Ovary (tissue), 9 donors: Measurements from ENCODE around the gene SH3RF3. TPM values are rescaled to one million over a fixed set of nuclear protein-coding genes. Genes with fewer than 3 reads are reported as not detected.

Experiments used
- DNase-seq, 5 donors: peaks; one replicate each; pipeline ENCODE4 v3.0.0-alpha.2; 2019 to 2020
- H3K27ac ChIP-seq, 2 donors: fragments of 200-600 bp; one replicate each; pipeline versions ENCODE4 v1.5.1 to v1.8.0; 2019 to 2022
- H3K27me3 ChIP-seq: fragments of 200-600 bp; one replicate; pipeline ENCODE4 v1.8.0; 2022
- H3K36me3 ChIP-seq: fragments of 200-600 bp; sonication (generic); one replicate; pipeline ENCODE4 v1.5.1; 2019
- H3K4me1 ChIP-seq: one replicate; pipeline ENCODE4 v1.8.1; 2013; ENCODE audit warnings: mild to moderate bottlenecking, moderate library complexity; ENCODE audit not compliant: insufficient read depth
- H3K4me3 ChIP-seq: fragments of 200-600 bp; sonication (generic); one replicate; pipeline ENCODE4 v1.5.1; 2017
- H3K9me3 ChIP-seq, 2 donors: fragments of 200-600 bp in 1 of 2; sonication (generic) in 1 of 2; one replicate each; pipeline versions ENCODE4 v1.5.1 to v1.8.1; 2013 to 2019; ENCODE audit warnings: mild to moderate bottlenecking in 1 of 2, moderate library complexity in 1 of 2
- CTCF ChIP-seq, 3 donors: fragments of 450-650 bp in 2 of 3; fragments of 200-600 bp in 1 of 3; IDR thresholded peaks; one replicate each; pipeline versions ENCODE4 v1.5.1 to v1.8.0; 2016 to 2022; ENCODE audit warnings: antibody characterized with exemption in 3 of 3, mild to moderate bottlenecking in 1 of 3
- EP300 ChIP-seq: sonication (generic); formaldehyde crosslinking; IDR thresholded peaks from one replicate; pipeline ENCODE4 v1.6.1; 2017; ENCODE audit warnings: antibody characterized with exemption
- POLR2A ChIP-seq: fragments of 450-650 bp; IDR thresholded peaks from one replicate; pipeline ENCODE4 v1.6.1; 2017; ENCODE audit warnings: antibody characterized with exemption, mild to moderate bottlenecking, moderate library complexity
- WGBS, 3 donors: extraction: QIAGEN DNeasy Blood & Tissue Kit in 1 of 3; methylation state at CpG; one replicate each; pipeline versions ENCODE4 v1.1.5 to v1.1.7; 2013 to 2017; 5-methylcytosine and 5-hydroxymethylcytosine counted together
- intact Hi-C, 4 donors: fragments of 100-400 bp; cut with DNase I; formaldehyde crosslinking; loops; one replicate each; pipeline versions ENCODE4 v1.11.0 to v1.15.1; 2022 to 2023
- polyA plus RNA-seq, 2 donors: library from polyadenylated mRNA; stranded (reverse); fragments of 200-250 nt in 1 of 2; fragments of 350-450 nt in 1 of 2; fragmentation: Illumina TruSeq in 1 of 2; extraction: RNeasy Lipid Tissue Mini Kit (QIAGEN cat#74804) in 1 of 2; gene quantifications; one replicate each; pipeline ENCODE4 v1.2.3, GENCODE V29; 2013 to 2014
- total RNA-seq, 7 donors: library from RNA; depleted of rRNA in 2 of 7; stranded (reverse); fragments of >200 nt in 2 of 7; fragmentation: NEBNext Ultra II Directional in 3 of 7; extraction: Animal tissue kit (Norgen Biotek cat#: 25700) in 3 of 7; gene quantifications; one replicate each; pipeline versions ENCODE4 v1.1.0 to v1.2.4, GENCODE V29; 2016 to 2023
- donor health status: DM: no; HTN: no; CAD: no; lungs with moderate emphysema.
- donor health status: DM: no; HTN: no; CAD: no.
- donor health status: Bipolar disorder and iron deficiency.
- donor health status: DM: yes; HTN: yes; CAD: no.
- donor health status: DM: no; HTN: no; CAD: no.
- donor health status: DM: yes; HTN: yes; CAD: no.

SH3RF3 gene
- total and polyA plus RNA-seq, 9 donors: 2.7 to 10.1 (median 4.5) TPM

- DNase-seq: no peak
- TF ChIP-seq CTCF (IDR thresholded peaks at IDR 0.05) (no peak), EP300 (no peak), POLR2A (no peak)
- Histone ChIP-seq H3K4me1 (peaks cover 10% of the 10 kb centered on the region), H3K9me3 (no peaks in the 10 kb centered on the region), H3K27ac (no peak overlapping the region), H3K27me3 (no peaks in the 10 kb centered on the region), H3K4me3 (no peak overlapping the region), H3K36me3 (no peaks in the 10 kb centered on the region)
- WGBS, 3 donors: 53 to 75% (median 56%) methylated on average over 11 of the region's 11 CpGs
- intact Hi-C loops: no loop called here
Observed at GRCh38 chr2:109386004-109386695, 257.1 kb downstream of the SH3RF3 start.

- intact Hi-C loops: no loop called here
- no peak for DNase-seq
Observed at GRCh38 chr2:109387221-109387735, 258.3 kb downstream of the SH3RF3 start.

GRCh38 chr2:109387778-109388469 is 258.9 kb downstream of the SH3RF3 start:
- Histone ChIP-seq H3K27ac (no peak overlapping the region), H3K4me1 (peaks cover 9% of the 10 kb centered on the region), H3K36me3 (no peaks in the 10 kb centered on the region), H3K9me3 (no peaks in the 10 kb centered on the region), H3K27me3 (no peaks in the 10 kb centered on the region), H3K4me3 (no peak overlapping the region)
- intact Hi-C loops: no loop called here
- 74 to 80% (median 79%) methylated on average over 8 of the region's 8 CpGs for WGBS, 3 donors
- TF ChIP-seq CTCF (IDR thresholded peaks at IDR 0.05) (no peak), POLR2A (no peak), EP300 (no peak)
- no peak for DNase-seq

More at GRCh38 chr2:109387221-109387735, 258.3 kb downstream of the SH3RF3 start:
- 94 to 99% (median 97%) methylated on average over 4 of the region's 4 CpGs for WGBS, 3 donors
- Histone ChIP-seq H3K27me3 (no peaks in the 10 kb centered on the region), H3K4me3 (no peak overlapping the region), H3K4me1 (peaks cover 10% of the 10 kb centered on the region), H3K36me3 (no peaks in the 10 kb centered on the region), H3K9me3 (no peaks in the 10 kb centered on the region), H3K27ac (no peak overlapping the region)
- TF ChIP-seq POLR2A: no peak
- TF ChIP-seq EP300: no peak
- no peak for TF ChIP-seq CTCF (IDR thresholded peaks at IDR 0.05)

GRCh38 chr2:109391243-109391642 is 262.2 kb downstream of the SH3RF3 start:
- Histone ChIP-seq H3K27ac (no peak overlapping the region), H3K4me3 (no peak overlapping the region), H3K4me1 (no peaks in the 10 kb centered on the region), H3K27me3 (no peaks in the 10 kb centered on the region), H3K9me3 (no peaks in the 10 kb centered on the region), H3K36me3 (no peaks in the 10 kb centered on the region)
- 95 to 99% (median 98%) methylated on average over 8 to 9 of the region's 9 CpGs for WGBS, 3 donors
- intact Hi-C loops: no loop called here
- DNase-seq: no peak
- TF ChIP-seq POLR2A (no peak), CTCF (IDR thresholded peaks at IDR 0.05) (no peak), EP300 (no peak)
